Activated CD8-positive, alpha-beta memory T cell treated with anti-CD3 and anti-CD28 coated beads, Interleukin-2, amount 10 ng/mL, durations not matched to agents 7 days and 5 days (primary cell): Measurements from ENCODE around the gene ATF7IP2. TPM values are rescaled to one million over a fixed set of nuclear protein-coding genes. Genes with fewer than 3 reads are reported as not detected.
"Not testable (repeated sequence)": the region's sequence is repeated elsewhere in the genome, so short reads cannot be mapped to it uniquely, and the experiment has no call there.

Source experiments
- ATAC-seq: fragments of 150-1000 bp; cut with Tn5 transposase; one replicate; pipeline ENCODE4 v1.10.0; 2021; ENCODE audit warnings: moderate library complexity
- CTCF ChIA-PET: fragments of 350-600 bp; sonication (Branson Sonifier 250); formaldehyde crosslinking; loops from one replicate; lab custom pipeline; 2021; ENCODE audit warnings: antibody characterized with exemption; lab: Charles Lee
- DNase-seq: peaks from one replicate; pipeline ENCODE4 v3.0.0-alpha.2; 2020
- H3K27ac Mint-ChIP-seq: one replicate; pipeline ENCODE4 v1.8.0; 2021; ENCODE audit warnings: mild to moderate bottlenecking, mixed read lengths
- H3K27me3 Mint-ChIP-seq: one replicate; pipeline ENCODE4 v1.8.0; 2021; ENCODE audit warnings: mixed read lengths
- H3K36me3 Mint-ChIP-seq: one replicate; pipeline ENCODE4 v1.8.0; 2021; ENCODE audit warnings: mild to moderate bottlenecking, mixed read lengths
- H3K4me1 Mint-ChIP-seq: one replicate; pipeline ENCODE4 v1.8.0; 2021; ENCODE audit warnings: mixed read lengths
- H3K4me3 Mint-ChIP-seq: one replicate; pipeline ENCODE4 v1.8.0; 2021; ENCODE audit warnings: mild to moderate bottlenecking, moderate library complexity, mixed read lengths
- H3K9me3 Mint-ChIP-seq: one replicate; pipeline ENCODE4 v1.8.0; 2022; ENCODE audit warnings: low read depth, mixed read lengths
- total RNA-seq, 2 experiments: library from RNA; stranded (reverse); gene quantifications; one replicate each; pipeline ENCODE4 v1.2.3, GENCODE V29; 2021

Gene ATF7IP2
- total RNA-seq, 2 experiments from 2014 or later: 17.7 to 18.7 TPM

DNA sequence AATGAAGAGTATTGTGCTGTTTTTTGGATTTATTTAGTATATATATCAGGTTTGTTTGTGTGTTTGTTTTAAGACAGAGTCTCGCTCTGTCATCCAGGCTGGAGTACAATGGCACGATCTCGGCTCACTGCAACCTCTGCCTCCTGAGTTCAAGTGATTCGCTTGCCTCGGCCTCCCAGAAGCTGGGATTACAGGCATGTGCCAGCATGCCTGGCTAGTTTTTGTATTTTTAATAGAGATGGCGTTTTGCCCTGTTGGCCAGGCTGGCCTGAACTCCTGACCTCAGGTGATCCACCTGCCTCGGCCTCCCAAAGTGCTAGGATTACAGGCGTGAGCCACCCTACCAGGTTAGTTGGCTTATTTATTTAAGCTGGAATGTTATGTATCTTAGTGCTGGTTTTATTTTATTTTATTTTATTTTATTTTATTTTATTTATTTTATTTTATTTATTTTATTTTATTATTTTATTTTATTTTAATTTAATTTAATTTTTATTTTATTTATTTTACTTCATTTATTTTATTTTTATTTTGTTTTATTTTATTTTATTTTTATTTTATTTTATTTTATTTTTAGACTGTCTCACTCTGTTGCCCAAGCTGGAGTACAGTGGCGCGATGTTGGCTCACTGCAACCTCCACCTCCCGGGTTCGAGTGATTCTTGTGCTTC, 43.6 kb downstream of the ATF7IP2 start:
- ATAC-seq, H3K27ac Mint-ChIP-seq, H3K4me3 Mint-ChIP-seq, CTCF ChIA-PET, H3K27me3 Mint-ChIP-seq, H3K9me3 Mint-ChIP-seq, DNase-seq, H3K4me1 Mint-ChIP-seq: not testable (repeated sequence)
- H3K36me3 Mint-ChIP-seq: peaks cover 21% of the 10 kb centered on the region

GRCh38 chr16:10441726-10442125, 55.9 kb downstream of the ATF7IP2 start:
- DNase-seq (no peak), ATAC-seq (no peak)
- Mint-ChIP-seq H3K9me3 (peaks cover 18% of the 10 kb centered on the region), H3K4me1 (no peaks in the 10 kb centered on the region), H3K4me3 (no peak overlapping the region), H3K27ac (no peak overlapping the region), H3K36me3 (peaks cover 69% of the 10 kb centered on the region), H3K27me3 (no peaks in the 10 kb centered on the region)
- CTCF ChIA-PET: no interaction called here

GRCh38 chr16:10447289-10447688, 61.4 kb downstream of the ATF7IP2 start:
- Mint-ChIP-seq H3K9me3 (peaks cover 21% of the 10 kb centered on the region), H3K27ac (no peak overlapping the region)

GRCh38 chr16:10452208-10453158, 66.6 kb downstream of the ATF7IP2 start:
- H3K4me3 Mint-ChIP-seq, H3K4me1 Mint-ChIP-seq, DNase-seq, H3K9me3 Mint-ChIP-seq, H3K27me3 Mint-ChIP-seq, ATAC-seq, H3K27ac Mint-ChIP-seq: not testable (repeated sequence)
- CTCF ChIA-PET: interaction anchor here (1.1 kb wide), 1 partner anchor 8 kb away, joined by 3 read pairs; no protein-coding TSS in a partner anchor
- H3K36me3 Mint-ChIP-seq: peaks cover 62% of the 10 kb centered on the region

More at GRCh38 chr16:10447289-10447688, 61.4 kb downstream of the ATF7IP2 start:
- CTCF ChIA-PET: no interaction called here
- Mint-ChIP-seq H3K4me3 (no peak overlapping the region), H3K27me3 (no peaks in the 10 kb centered on the region), H3K4me1 (no peaks in the 10 kb centered on the region), H3K36me3 (peaks cover 91% of the 10 kb centered on the region)
- ATAC-seq: no peak
- DNase-seq: no peak

DNA sequence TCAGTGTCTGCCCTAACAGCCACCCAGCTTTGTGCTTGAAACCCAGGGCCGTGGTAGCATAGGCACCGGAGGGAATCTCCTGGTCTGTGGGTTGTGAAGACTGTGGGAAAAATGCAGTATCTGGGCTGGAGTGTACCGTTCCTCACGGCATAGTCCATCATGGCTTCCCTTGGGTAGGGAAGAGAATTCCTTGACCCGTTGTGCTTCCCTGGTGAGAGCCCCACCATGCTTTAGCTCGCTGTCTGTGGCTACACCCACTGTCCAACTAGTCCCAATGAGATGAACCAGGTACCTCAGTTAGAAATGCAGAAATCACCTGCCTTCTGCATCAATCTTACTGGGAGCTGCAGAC, 67.3 kb downstream of the ATF7IP2 start:
- Mint-ChIP-seq H3K4me3 (no peak overlapping the region), H3K27me3 (no peaks in the 10 kb centered on the region), H3K27ac (no peak overlapping the region), H3K4me1 (peaks cover 10% of the 10 kb centered on the region), H3K9me3 (peaks cover 2% of the 10 kb centered on the region), H3K36me3 (peaks cover 58% of the 10 kb centered on the region)
- ATAC-seq (no peak), DNase-seq (no peak)
- CTCF ChIA-PET: no interaction called here

DNA sequence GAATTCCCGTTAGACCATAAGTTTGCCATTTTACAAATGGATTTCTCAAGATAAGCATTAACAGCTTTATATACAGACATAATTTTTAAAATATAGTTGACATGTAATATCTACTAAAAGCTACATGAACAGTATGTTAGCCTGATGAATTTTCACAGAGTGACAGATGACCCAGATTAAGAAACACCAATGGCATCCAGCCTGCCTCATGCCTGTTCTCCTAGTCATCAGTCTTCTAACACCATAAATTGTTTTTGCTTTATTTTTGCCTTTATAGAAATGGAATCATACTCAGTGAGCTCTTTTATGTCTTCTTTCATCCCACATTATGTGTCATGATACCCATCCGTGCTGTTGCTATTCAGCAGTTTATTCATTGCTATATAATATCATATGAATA, 80.0 kb downstream of the ATF7IP2 start:
- no peaks in the 10 kb centered on the region for H3K27me3 Mint-ChIP-seq

DNA sequence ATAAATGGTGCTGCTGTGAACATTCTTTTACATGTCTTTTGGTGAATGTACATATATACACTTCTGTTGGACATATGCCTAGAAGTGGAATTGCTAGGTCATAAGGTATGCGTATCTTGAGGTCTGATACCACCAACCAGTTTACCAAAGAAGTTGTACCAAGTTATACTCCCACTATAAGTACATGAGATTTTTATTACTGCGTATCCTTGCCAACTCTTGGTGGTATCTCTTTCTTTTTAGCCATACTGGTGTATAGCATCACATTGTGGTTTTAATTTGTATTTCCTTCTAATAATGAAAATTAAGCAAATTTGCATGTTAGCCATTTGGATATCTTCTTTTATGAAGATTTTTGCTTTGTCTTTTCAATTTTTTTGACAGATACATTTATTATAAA, 80.5 kb downstream of the ATF7IP2 start:
- H3K4me1 Mint-ChIP-seq: no peaks in the 10 kb centered on the region
- H3K27ac Mint-ChIP-seq: no peak overlapping the region
- ATAC-seq: no peak
- CTCF ChIA-PET: no interaction called here
- H3K36me3 Mint-ChIP-seq: peaks cover 12% of the 10 kb centered on the region
- H3K9me3 Mint-ChIP-seq: no peaks in the 10 kb centered on the region
- no peak for DNase-seq
- H3K27me3 Mint-ChIP-seq: no peaks in the 10 kb centered on the region
- no peak overlapping the region for H3K4me3 Mint-ChIP-seq

More for the DNA sequence above, 80.0 kb downstream of the ATF7IP2 start:
- no peak for DNase-seq
- H3K36me3 Mint-ChIP-seq: peaks cover 10% of the 10 kb centered on the region
- no peaks in the 10 kb centered on the region for H3K9me3 Mint-ChIP-seq
- no peak overlapping the region for H3K27ac Mint-ChIP-seq
- CTCF ChIA-PET: no interaction called here
- ATAC-seq: no peak
- no peak overlapping the region for H3K4me3 Mint-ChIP-seq
- no peaks in the 10 kb centered on the region for H3K4me1 Mint-ChIP-seq

DNA sequence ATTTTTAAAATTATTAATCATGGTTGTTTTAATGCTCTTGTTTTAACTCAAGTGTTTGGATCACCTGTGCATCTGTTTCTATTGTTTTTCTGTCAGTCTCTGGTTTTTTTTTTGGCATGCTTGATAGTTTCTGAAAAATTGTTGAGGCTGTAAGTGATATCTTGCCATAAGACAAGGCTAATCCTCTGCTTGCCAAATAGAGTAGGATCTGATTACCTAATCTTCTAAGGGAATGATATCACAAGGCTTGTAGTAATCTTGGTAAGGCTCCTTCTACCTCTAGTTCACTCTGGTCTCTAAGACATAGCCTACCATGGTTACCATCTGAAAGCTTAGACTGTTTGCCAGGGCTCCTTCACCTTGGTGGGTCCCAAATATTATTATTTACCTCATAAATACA, 81.0 kb downstream of the ATF7IP2 start:
- H3K4me1 Mint-ChIP-seq: no peaks in the 10 kb centered on the region
- no peaks in the 10 kb centered on the region for H3K27me3 Mint-ChIP-seq
- no peak overlapping the region for H3K4me3 Mint-ChIP-seq
- no peak for DNase-seq
- no peak for ATAC-seq
- peaks cover 12% of the 10 kb centered on the region for H3K36me3 Mint-ChIP-seq
- no peak overlapping the region for H3K27ac Mint-ChIP-seq
- CTCF ChIA-PET: no interaction called here
- H3K9me3 Mint-ChIP-seq: no peaks in the 10 kb centered on the region

GRCh38 chr16:10476636-10477035, 90.8 kb downstream of the ATF7IP2 start:
- H3K4me3 Mint-ChIP-seq, DNase-seq, CTCF ChIA-PET, ATAC-seq, H3K27ac Mint-ChIP-seq, H3K27me3 Mint-ChIP-seq, H3K9me3 Mint-ChIP-seq, H3K4me1 Mint-ChIP-seq: not testable (repeated sequence)
- H3K36me3 Mint-ChIP-seq: peaks cover 32% of the 10 kb centered on the region

- Mint-ChIP-seq H3K9me3 (peaks cover 9% of the 10 kb centered on the region), H3K4me1 (no peaks in the 10 kb centered on the region), H3K36me3 (peaks cover 24% of the 10 kb centered on the region), H3K27ac (no peak overlapping the region), H3K27me3 (no peaks in the 10 kb centered on the region), H3K4me3 (no peak overlapping the region)
- CTCF ChIA-PET: interaction anchor here (0.6 kb wide), 1 partner anchor 223 kb away, joined by 3 read pairs; no protein-coding TSS in a partner anchor
- DNase-seq: no peak
- no peak for ATAC-seq
These were observed 94.3 kb downstream of the ATF7IP2 start for GRCh38 chr16:10480151-10480550.

- DNase-seq (no peak), ATAC-seq (no peak)
- Mint-ChIP-seq H3K27me3 (no peaks in the 10 kb centered on the region), H3K4me1 (no peaks in the 10 kb centered on the region), H3K36me3 (peaks cover 12% of the 10 kb centered on the region), H3K27ac (no peak overlapping the region), H3K9me3 (peaks cover 11% of the 10 kb centered on the region), H3K4me3 (no peak overlapping the region)
- CTCF ChIA-PET: no interaction called here
These were observed 99.3 kb downstream of the ATF7IP2 start for GRCh38 chr16:10485159-10485558.

- Mint-ChIP-seq H3K36me3 (peaks cover 12% of the 10 kb centered on the region), H3K4me3 (no peak overlapping the region), H3K27me3 (no peaks in the 10 kb centered on the region), H3K4me1 (no peaks in the 10 kb centered on the region), H3K9me3 (peaks cover 11% of the 10 kb centered on the region), H3K27ac (no peak overlapping the region)
- CTCF ChIA-PET: no interaction called here
- DNase-seq (no peak), ATAC-seq (no peak)
These were observed 100.0 kb downstream of the ATF7IP2 start for GRCh38 chr16:10485698-10486382.

GRCh38 chr16:10490141-10490540, 104.3 kb downstream of the ATF7IP2 start:
- Mint-ChIP-seq H3K9me3 (peaks cover 13% of the 10 kb centered on the region), H3K27me3 (peaks cover 3% of the 10 kb centered on the region), H3K4me1 (no peaks in the 10 kb centered on the region), H3K36me3 (peaks cover 3% of the 10 kb centered on the region), H3K4me3 (no peak overlapping the region), H3K27ac (no peak overlapping the region)
- ATAC-seq: no peak
- no peak for DNase-seq
- CTCF ChIA-PET: interaction anchor here (0.6 kb wide), 1 partner anchor 733 kb away, joined by 4 read pairs; no protein-coding TSS in a partner anchor
